Right lobe of liver (tissue), 4 donors: ENCODE data around the gene COMT.

Source experiments
- POLR2A ChIP-seq: fragments of 450-650 bp; IDR thresholded peaks from one replicate; pipeline ENCODE4 v1.6.1; 2017; ENCODE audit warnings: antibody characterized with exemption, mild to moderate bottlenecking
- TF ChIP-seq, protein P1 (sequence below), 4 donors: fragments of 200-600 bp in 3 of 4; fragments of 450-650 bp in 1 of 4; IDR thresholded peaks; one replicate each; pipeline versions ENCODE4 v1.5.1 to v1.8.0; 2016 to 2022; ENCODE audit warnings: antibody characterized with exemption in 4 of 4, mild to moderate bottlenecking in 2 of 4
- donor health status: DM: no; HTN: no; CAD: no.
- donor health status: DM: no; HTN: no; CAD: no.
- donor health status: DM: no; HTN: yes; CAD: no.

DNA sequence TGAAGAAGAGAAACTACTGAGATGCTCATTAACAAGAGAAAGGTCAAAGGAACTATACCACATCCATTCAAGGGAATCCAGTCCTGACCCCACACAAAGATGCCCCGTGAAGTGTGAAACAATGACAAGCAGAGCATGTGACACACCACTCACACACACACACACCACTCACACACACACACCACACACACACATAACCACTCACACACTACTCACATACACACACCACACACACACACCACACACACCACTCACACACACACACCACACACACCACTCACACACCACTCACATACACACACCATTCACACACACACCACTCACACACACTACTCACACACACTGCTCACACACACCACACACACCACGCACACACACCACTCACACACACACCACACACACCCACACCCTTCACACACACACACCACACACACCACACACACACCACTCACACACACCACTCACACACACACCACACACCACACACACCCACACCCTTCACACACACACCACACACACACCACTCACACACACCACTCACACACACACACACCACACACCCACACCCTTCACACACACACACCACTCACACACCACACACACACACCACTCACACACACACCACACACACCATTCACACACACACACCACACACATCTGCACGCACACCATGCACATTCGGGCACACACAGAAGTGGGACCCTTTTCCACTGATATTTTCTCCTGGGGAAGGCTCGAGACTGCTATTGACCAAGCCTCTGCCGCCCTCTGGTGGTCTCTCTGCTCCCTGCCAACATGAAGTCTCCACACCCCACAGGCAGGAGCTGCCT, 32.0 kb upstream of the COMT start:
- TF ChIP-seq, protein P1, sequence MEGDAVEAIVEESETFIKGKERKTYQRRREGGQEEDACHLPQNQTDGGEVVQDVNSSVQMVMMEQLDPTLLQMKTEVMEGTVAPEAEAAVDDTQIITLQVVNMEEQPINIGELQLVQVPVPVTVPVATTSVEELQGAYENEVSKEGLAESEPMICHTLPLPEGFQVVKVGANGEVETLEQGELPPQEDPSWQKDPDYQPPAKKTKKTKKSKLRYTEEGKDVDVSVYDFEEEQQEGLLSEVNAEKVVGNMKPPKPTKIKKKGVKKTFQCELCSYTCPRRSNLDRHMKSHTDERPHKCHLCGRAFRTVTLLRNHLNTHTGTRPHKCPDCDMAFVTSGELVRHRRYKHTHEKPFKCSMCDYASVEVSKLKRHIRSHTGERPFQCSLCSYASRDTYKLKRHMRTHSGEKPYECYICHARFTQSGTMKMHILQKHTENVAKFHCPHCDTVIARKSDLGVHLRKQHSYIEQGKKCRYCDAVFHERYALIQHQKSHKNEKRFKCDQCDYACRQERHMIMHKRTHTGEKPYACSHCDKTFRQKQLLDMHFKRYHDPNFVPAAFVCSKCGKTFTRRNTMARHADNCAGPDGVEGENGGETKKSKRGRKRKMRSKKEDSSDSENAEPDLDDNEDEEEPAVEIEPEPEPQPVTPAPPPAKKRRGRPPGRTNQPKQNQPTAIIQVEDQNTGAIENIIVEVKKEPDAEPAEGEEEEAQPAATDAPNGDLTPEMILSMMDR (IDR thresholded peaks at IDR 0.05): peak; percentile 69 to 81 (median 77)
- no peak for TF ChIP-seq POLR2A
